Neural progenitor cell (in vitro differentiated cells): ENCODE results near the gene ATP8A1. TPM values are rescaled to one million over a fixed set of nuclear protein-coding genes. Genes with fewer than 3 reads are reported as not detected.

Experiments used
- DNase-seq: peaks from one replicate; pipeline ENCODE4 v3.0.0-alpha.2; 2016; ENCODE audit warnings: low spot score
- H2AFZ ChIP-seq: fragments of 200-600 bp; sonication (generic); replicated peaks from 2 replicates; pipeline ENCODE4 v1.6.1; 2016; ENCODE audit warnings: antibody characterized with exemption
- H3F3A ChIP-seq: fragments of 200-600 bp; sonication (generic); 2 replicates; pipeline ENCODE4 v1.6.1; 2016; ENCODE audit warnings: antibody characterized with exemption, low read depth
- H3K27ac ChIP-seq: fragments of 200-600 bp; sonication (generic); 2 replicates; pipeline ENCODE4 v1.5.1; 2016; ENCODE audit warnings: mild to moderate bottlenecking
- H3K27me3 ChIP-seq: fragments of 200-600 bp; sonication (generic); 2 replicates; pipeline ENCODE4 v1.6.1; 2016; ENCODE audit warnings: mild to moderate bottlenecking, moderate library complexity
- H3K36me3 ChIP-seq: fragments of 200-600 bp; sonication (generic); 2 replicates; pipeline ENCODE4 v1.5.1; 2016
- H3K4me1 ChIP-seq: fragments of 200-600 bp; sonication (generic); 2 replicates; pipeline ENCODE4 v1.6.1; 2016; ENCODE audit warnings: mixed run types
- H3K4me2 ChIP-seq: fragments of 200-600 bp; sonication (generic); 2 replicates; pipeline ENCODE4 v1.6.1; 2016
- H3K4me3 ChIP-seq: fragments of 200-600 bp; sonication (generic); 2 replicates; pipeline ENCODE4 v1.5.1; 2016
- H3K79me2 ChIP-seq: fragments of 200-600 bp; sonication (generic); 2 replicates; pipeline ENCODE4 v1.6.1; 2016; ENCODE audit warnings: low read depth
- H3K9ac ChIP-seq: fragments of 200-600 bp; sonication (generic); 2 replicates; pipeline ENCODE4 v1.6.1; 2016
- H3K9me3 ChIP-seq: fragments of 200-600 bp; sonication (generic); 2 replicates; pipeline ENCODE4 v1.5.1; 2016; ENCODE audit warnings: low read depth
- H4K20me1 ChIP-seq: fragments of 200-600 bp; sonication (generic); 2 replicates; pipeline ENCODE4 v1.6.1; 2016; ENCODE audit warnings: low read depth
- H3K27ac Mint-ChIP-seq: 3 replicates; pipeline ENCODE4 v1.8.0; 2021; ENCODE audit warnings: mixed read lengths
- H3K27me3 Mint-ChIP-seq: 2 replicates; pipeline ENCODE4 v1.8.0; 2022; ENCODE audit warnings: low read depth, mild to moderate bottlenecking, inconsistent platforms, moderate library complexity, mixed read lengths; ENCODE audit not compliant: insufficient read depth
- H3K36me3 Mint-ChIP-seq: 3 replicates; pipeline ENCODE4 v1.8.0; 2021; ENCODE audit warnings: mixed read lengths
- H3K4me1 Mint-ChIP-seq: 3 replicates; pipeline ENCODE4 v1.8.0; 2021; ENCODE audit warnings: mixed read lengths
- H3K4me3 Mint-ChIP-seq: 3 replicates; pipeline ENCODE4 v1.8.0; 2021; ENCODE audit warnings: mild to moderate bottlenecking, moderate library complexity, mixed read lengths
- H3K9me3 Mint-ChIP-seq: 3 replicates; pipeline ENCODE4 v1.8.0; 2020; ENCODE audit warnings: mixed read lengths
- CTCF ChIP-seq: fragments of 200-600 bp; sonication (generic); IDR thresholded peaks from 2 replicates; pipeline ENCODE4 v1.5.1; 2017; ENCODE audit warnings: antibody characterized with exemption, mild to moderate bottlenecking
- EZH2 ChIP-seq: fragments of 200-600 bp; sonication (generic); IDR thresholded peaks from 2 replicates; pipeline ENCODE4 v1.6.1; 2017; ENCODE audit warnings: antibody characterized with exemption, mild to moderate bottlenecking, moderate library complexity
- EZH2phosphoT487 ChIP-seq: fragments of 200-600 bp; sonication (generic); IDR thresholded peaks from 2 replicates; pipeline ENCODE4 v1.6.1; 2017; ENCODE audit warnings: antibody characterized with exemption
- total RNA-seq: library from RNA; depleted of rRNA; stranded (reverse); fragments of >200 nt; gene quantifications from 2 replicates; pipeline ENCODE4 v1.2.3, GENCODE V29; 2015; ENCODE audit warnings: low replicate concordance

The ATP8A1 gene
- total RNA-seq, 1 donor from 2014 or later: 46.1 TPM

DNA sequence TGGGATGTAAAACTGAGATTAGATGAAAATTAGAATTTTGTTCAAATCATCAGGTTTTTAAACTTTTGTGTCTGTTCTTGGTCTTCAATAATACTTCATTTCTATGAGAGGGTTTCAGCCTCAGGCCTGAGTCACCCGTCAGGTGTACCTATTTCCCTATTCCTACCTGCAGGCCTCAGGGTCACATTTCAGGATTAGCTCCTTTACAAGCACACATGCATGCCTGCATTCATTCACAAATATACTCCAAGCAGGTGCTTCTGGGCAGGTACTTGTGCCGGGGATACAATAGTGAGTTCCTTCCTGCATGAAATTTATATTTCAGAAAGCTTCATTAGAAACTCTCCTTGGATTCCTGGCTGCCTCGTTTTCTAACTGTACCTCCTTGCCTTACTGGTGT is 144.7 kb downstream of the ATP8A1 start:
- H2AFZ ChIP-seq: no peak overlapping the region
- H3K9me3 Mint-ChIP-seq: peaks cover 2% of the 10 kb centered on the region
- H3K4me1 ChIP-seq: peaks cover 27% of the 10 kb centered on the region
- H4K20me1 ChIP-seq: peaks cover 5% of the 10 kb centered on the region
- no peak overlapping the region for H3K9ac ChIP-seq
- no peak overlapping the region for H3K27ac ChIP-seq
- H3K27ac Mint-ChIP-seq: no peak overlapping the region
- TF ChIP-seq EZH2phosphoT487 (no peak), EZH2 (no peak), CTCF (no peak)
- peaks cover 6% of the 10 kb centered on the region for H3K27me3 Mint-ChIP-seq
- no peaks in the 10 kb centered on the region for H3K79me2 ChIP-seq
- no peaks in the 10 kb centered on the region for H3K9me3 ChIP-seq
- peaks cover 22% of the 10 kb centered on the region for H3F3A ChIP-seq
- H3K4me3 Mint-ChIP-seq: no peak overlapping the region
- no peak overlapping the region for H3K4me3 ChIP-seq
- H3K27me3 ChIP-seq: no peaks in the 10 kb centered on the region
- no peaks in the 10 kb centered on the region for H3K36me3 Mint-ChIP-seq
- no peaks in the 10 kb centered on the region for H3K36me3 ChIP-seq
- DNase-seq: no peak
- H3K4me1 Mint-ChIP-seq: peaks cover 9% of the 10 kb centered on the region
- no peak overlapping the region for H3K4me2 ChIP-seq

- peaks cover 9% of the 10 kb centered on the region for H3K4me1 Mint-ChIP-seq
- H3K9me3 Mint-ChIP-seq: peaks cover 5% of the 10 kb centered on the region
- H3K27ac Mint-ChIP-seq: no peak overlapping the region
Measured at GRCh38 chr4:42510225-42510624, 146.7 kb downstream of the ATP8A1 start.

DNA sequence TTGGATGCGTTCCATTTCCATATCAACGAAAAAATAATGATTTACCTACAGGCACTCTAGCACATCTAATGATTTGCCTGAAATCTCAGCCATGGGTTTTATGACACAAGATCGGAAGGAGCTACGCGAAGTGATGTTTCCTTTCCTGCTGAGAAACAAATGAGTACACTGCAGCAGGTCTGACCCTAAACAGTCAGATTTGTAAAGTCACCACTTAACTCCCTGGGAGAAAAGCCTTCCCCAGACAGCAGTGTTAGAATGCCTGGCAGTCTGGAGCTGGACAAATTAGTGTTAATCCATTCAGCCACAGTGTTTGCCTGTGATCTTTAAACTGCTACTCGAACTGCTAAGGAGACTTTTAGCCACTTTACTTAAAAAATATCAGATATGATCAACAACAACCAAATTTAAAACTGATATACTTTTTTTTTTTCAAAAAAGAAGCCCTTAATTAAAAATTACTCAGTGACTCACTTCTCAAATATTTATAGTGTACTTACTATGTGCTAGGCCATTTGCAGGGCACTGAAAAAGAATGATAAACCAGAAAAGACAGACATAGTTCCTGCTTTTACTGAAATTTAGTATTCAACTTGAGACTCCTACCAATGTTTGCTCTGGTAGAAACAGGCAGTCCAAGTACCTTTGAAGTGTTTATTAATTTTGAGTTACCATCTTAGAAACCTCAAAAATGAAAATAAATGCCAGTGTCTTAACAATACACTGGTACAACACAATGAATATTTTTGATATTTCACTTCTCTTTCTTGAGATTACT is 155.1 kb downstream of the ATP8A1 start:
- Mint-ChIP-seq H3K27me3 (peaks cover 44% of the 10 kb centered on the region), H3K36me3 (peaks cover 12% of the 10 kb centered on the region), H3K27ac (no peak overlapping the region), H3K9me3 (peaks cover 2% of the 10 kb centered on the region), H3K4me1 (peaks cover 10% of the 10 kb centered on the region), H3K4me3 (no peak overlapping the region)
- no peaks in the 10 kb centered on the region for H3K9me3 ChIP-seq
- H3K4me2 ChIP-seq: peak overlapping the region; percentile 57
- peaks cover 23% of the 10 kb centered on the region for H3K4me1 ChIP-seq
- DNase-seq: peak; percentile 80
- peaks cover 14% of the 10 kb centered on the region for H3F3A ChIP-seq
- peaks cover 22% of the 10 kb centered on the region for H4K20me1 ChIP-seq
- no peak overlapping the region for H3K27ac ChIP-seq
- no peaks in the 10 kb centered on the region for H3K79me2 ChIP-seq
- H3K36me3 ChIP-seq: no peaks in the 10 kb centered on the region
- TF ChIP-seq EZH2phosphoT487 (peak; percentile 57), CTCF (no peak)
- no peak overlapping the region for H3K9ac ChIP-seq
- no peak overlapping the region for H3K4me3 ChIP-seq
- H2AFZ ChIP-seq: no peak overlapping the region
- H3K27me3 ChIP-seq: no peaks in the 10 kb centered on the region

More at GRCh38 chr4:42510225-42510624, 146.7 kb downstream of the ATP8A1 start:
- no peaks in the 10 kb centered on the region for H3K36me3 ChIP-seq
- peaks cover 5% of the 10 kb centered on the region for H4K20me1 ChIP-seq
- H3K36me3 Mint-ChIP-seq: peaks cover 7% of the 10 kb centered on the region
- no peak overlapping the region for H3K4me3 Mint-ChIP-seq
- no peaks in the 10 kb centered on the region for H3K79me2 ChIP-seq
- no peak overlapping the region for H3K4me2 ChIP-seq
- peaks cover 22% of the 10 kb centered on the region for H3F3A ChIP-seq
- no peak for DNase-seq
- no peaks in the 10 kb centered on the region for H3K9me3 ChIP-seq
- no peak overlapping the region for H2AFZ ChIP-seq
- H3K27me3 Mint-ChIP-seq: peaks cover 13% of the 10 kb centered on the region
- H3K27ac ChIP-seq: no peak overlapping the region
- H3K4me1 ChIP-seq: peaks cover 23% of the 10 kb centered on the region
- no peaks in the 10 kb centered on the region for H3K27me3 ChIP-seq
- no peak for TF ChIP-seq CTCF
- no peak for TF ChIP-seq EZH2
- TF ChIP-seq EZH2phosphoT487: no peak
- no peak overlapping the region for H3K4me3 ChIP-seq
- H3K9ac ChIP-seq: no peak overlapping the region
